Adrenal gland (tissue), 5 donors: ENCODE data around the gene CUEDC1.

ENCODE experiments used
- CTCF ChIP-seq, 6 experiments: fragments of 450-650 bp in 4 of 6; fragments of 200-600 bp in 2 of 6; sonication (generic) in 1 of 6; IDR thresholded peaks; 1 replicate in 5 of 6; 2 replicates in 1 of 6; pipeline versions ENCODE4 v1.5.1 to v1.8.0; 2016 to 2021; ENCODE audit warnings: antibody characterized with exemption in 6 of 6, mild to moderate bottlenecking in 2 of 6, moderate library complexity in 1 of 6
- POLR2A ChIP-seq, 2 donors: fragments of 450-650 bp; IDR thresholded peaks; one replicate each; pipeline ENCODE4 v1.6.1; 2017; ENCODE audit warnings: antibody characterized with exemption in 2 of 2, mild to moderate bottlenecking in 2 of 2, moderate library complexity in 1 of 2
- donor health status: DM: no; HTN: no; CAD: no.

- no peak for TF ChIP-seq CTCF (IDR thresholded peaks at IDR 0.05)
- no peak for TF ChIP-seq POLR2A (IDR thresholded peaks at IDR 0.05)
Observed at GRCh38 chr17:57870283-57870635, 85.0 kb downstream of the CUEDC1 start.
